Activated CD4-positive, alpha-beta T cell treated with anti-CD3 and anti-CD28 coated beads for 48 hours (primary cell): Measurements from ENCODE around the gene CCDC154.
"Not testable (repeated sequence)": the region's sequence is repeated elsewhere in the genome, so short reads cannot be mapped to it uniquely, and the experiment has no call there.

Experiments used
- DNase-seq: peaks from one replicate; pipeline ENCODE4 v3.0.0-alpha.2; 2020

Gene CCDC154

DNA sequence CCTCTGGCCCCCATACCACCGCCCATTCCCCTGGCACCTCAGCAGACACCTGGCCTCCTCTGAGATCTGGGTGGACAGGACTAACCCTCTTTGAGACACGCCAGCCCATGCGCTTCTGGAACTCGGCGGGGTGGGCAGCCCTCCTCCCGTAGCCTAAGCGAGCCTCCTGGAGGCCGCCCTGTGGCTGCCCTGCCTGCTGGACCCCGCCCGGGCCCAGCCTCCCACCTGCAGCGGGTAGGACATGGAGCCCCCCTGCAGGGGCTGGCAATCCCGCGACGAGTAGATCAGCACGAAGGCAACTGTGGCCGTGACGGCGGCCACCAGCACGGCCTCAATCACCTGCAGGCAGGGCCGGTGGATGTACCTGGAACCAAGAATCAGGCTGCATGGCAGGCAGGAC lies 8.2 kb upstream of the CCDC154 start:
- DNase-seq: no peak

GRCh38 chr16:1451702-1452392 lies 7.5 kb upstream of the CCDC154 start:
- DNase-seq: no peak

DNA sequence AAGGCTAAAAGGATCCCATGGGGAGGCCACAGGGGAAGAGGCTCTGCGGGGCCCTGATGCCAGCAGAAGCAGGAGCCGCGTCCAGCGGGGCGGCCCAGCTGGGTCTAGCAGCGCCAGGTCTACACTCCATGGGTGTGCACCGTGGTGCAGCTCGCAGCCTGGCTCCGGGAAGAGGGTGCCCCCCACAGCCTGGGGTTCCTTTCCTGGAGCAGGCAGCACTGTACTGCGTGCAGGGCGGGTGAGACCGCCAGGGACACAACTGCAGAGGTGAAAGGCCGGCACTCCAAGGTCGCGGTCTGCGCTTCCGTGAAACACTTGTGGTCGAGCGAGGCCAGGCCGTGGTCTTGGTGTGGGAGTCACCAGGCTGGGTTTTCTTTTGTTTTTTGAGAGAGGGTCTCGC lies 6.5 kb upstream of the CCDC154 start:
- no peak for DNase-seq

DNA sequence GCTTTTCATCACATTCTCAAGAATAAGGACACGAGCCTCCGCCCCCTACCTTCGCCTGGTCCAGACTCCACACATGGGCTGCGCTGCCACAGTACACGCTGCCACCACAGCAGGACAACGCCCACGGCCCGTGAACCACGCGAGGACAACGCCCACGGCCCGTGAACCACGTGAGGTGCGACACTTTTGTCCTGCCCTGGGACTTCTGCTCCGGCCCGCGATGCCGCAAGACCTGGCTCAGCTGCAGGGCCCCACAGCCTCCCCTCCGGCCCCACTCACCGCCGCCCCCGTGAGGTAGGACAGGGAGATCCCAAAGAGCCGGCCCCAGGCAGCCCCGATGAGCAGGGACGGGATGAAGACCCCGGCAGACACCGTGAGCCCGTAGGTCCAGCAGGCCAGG lies 5.9 kb upstream of the CCDC154 start:
- DNase-seq: no peak

DNA sequence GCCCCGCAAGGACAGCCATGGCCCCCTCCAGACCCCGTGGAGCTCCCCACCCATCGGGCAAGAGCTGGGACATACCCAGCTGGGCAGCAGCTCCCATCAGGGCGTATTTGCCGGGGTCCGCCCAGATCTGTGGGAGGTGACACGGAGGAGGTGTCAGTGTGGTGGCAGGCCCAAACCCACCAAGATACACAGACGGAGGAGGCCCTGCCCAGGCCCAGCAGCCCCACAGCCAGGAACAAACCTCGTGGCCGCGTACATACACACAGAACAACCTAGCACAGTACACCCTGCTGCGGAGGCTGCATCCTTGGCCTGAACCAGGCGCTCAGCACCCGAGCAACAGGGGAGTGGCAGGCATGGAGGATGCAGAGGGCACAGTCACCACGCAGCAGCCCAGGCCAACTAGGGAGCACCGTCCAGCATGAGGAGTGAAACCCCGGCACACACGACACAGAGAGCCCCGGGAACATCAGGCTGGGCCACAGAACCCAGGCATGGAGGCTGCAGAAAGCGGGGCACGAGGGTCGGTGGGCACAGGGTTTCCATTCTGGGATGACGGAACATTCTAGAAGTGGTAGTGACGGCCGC lies 4.9 kb upstream of the CCDC154 start:
- DNase-seq: no peak

DNA sequence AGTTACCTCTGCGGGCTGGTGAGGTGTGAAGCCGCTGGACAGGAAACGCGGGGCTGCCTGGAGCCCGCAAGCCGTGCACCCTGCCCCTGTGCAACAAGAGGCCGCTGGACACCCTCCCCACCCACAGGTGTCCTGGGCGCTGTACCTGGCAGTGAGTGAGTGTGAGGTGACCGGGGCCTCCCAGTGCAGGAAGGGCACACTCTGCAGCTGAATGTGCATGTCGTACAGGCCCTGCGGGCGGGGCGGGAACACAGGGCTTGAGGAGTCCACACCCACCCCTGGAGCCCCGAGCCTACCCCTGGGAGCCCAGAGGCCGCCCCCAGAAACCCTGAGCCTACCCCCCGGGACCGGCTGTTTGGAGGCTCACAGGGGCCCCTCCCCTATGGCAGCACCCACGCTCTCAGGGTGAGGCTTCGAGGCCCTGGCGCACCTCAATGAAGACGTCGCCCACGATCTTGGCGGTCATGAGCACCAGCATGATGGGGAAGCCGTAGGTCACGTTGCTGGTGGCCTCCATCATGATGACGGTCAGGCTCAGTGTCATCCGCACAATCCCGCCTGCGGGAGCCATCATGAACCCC lies 4.3 kb upstream of the CCDC154 start:
- DNase-seq: no peak

DNA sequence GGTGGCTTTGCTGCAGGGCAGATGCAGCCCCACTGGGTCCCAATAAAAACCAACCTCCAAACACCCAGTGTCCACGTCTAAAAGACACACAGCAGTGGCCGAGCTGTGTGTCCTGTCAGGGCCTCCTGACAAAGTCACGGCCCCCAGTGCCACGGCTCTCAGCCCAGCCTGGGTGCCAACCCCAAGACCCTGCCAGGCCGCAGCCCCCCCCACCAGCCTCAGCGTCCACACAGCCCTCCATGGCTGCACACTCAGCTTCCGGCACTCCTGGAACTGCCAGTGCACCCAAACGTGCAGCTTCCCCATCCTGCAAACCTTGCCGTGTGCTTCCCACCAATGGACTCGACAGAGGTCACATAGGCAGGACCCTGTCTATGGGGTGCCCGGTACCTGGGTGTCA lies 3.6 kb upstream of the CCDC154 start:
- DNase-seq: no peak

DNA sequence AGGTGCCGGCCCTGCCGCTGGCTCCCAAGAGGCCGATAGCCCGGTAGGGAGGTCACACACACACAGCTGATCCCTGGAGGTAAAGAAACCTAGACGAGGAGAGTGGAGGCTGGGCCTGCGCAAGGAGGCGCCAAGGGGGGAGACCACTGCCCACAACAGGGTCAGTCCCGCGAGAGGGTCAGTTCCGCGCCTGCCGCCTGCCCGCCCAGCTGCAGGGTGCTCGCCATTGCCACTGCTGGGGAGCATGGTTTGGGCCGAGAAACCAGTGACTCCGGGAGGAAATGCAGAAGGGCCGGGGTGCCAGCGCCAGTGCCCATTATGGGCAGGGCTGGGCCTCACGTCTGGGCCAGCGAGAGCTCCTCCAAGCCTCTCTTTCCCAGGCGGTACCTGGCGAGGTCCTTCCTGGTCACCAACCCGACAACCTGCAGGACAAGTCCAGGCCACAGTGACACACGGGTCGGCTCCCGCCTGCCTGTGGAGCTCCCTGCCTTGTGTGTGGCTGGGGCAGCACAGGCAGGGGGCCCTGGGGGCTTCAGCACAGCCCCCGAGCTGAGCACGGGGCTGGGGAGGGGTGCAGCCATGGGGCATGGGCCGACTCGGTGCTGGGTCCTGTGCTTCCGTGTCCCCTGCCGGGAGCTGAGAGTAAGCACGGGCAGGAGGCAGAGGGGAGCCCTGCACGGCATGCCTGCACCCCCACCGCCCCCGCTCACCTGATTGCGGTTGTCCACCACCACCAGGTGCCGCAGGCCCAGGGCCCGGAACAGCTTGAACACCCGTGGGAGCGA lies 2.1 kb upstream of the CCDC154 start:
- no peak for DNase-seq

GRCh38 chr16:1445518-1446203 lies 1.3 kb upstream of the CCDC154 start:
- no peak for DNase-seq

- DNase-seq: no peak
Measured at GRCh38 chr16:1444730-1445517, 568 bp upstream of the CCDC154 start.

- DNase-seq: no peak
Measured at GRCh38 chr16:1443403-1443973, 868 bp downstream of the CCDC154 start.

GRCh38 chr16:1442697-1443096 lies 1.7 kb downstream of the CCDC154 start:
- no peak for DNase-seq

DNA sequence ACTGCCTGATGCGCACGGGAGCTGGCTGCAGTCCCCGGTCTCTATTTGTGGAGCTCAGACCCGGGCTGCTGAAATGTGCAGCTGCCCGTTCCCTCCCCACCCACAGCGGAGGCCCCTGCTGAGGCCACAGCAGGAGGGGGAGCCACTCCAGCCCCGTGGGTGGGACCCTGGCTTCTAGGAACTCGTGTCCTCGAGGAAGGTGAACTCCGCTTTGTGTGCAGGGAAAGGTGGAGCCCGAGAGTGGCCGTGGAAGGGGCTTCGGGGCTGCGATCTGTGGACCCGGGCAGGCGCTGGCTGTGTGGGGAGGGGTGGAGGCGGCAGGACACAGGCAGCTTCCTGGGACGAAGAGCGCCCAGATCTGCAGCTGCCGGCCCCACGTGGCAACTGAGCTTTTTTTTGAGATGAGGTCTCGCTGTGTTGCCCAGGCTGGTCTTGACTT lies 2.9 kb downstream of the CCDC154 start:
- no peak for DNase-seq

DNA sequence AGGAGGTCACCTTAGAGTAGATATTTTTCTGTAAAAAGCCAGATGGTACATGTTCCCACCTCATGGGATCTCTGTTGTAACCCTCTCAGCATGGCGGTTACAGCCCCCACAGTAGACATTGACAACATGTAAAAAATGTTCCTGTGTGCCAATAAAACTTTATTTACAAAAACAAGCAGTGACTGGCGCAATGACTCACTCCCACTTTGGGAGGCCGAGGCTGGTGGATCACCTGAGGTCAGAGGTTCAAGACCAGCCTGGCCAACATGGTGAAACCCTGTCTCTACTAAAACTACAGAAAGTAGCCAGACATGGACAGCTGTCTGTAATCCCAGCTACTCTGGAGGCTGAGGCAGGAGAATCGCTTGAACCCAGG lies 4.7 kb downstream of the CCDC154 start:
- not testable (repeated sequence) for DNase-seq

DNA sequence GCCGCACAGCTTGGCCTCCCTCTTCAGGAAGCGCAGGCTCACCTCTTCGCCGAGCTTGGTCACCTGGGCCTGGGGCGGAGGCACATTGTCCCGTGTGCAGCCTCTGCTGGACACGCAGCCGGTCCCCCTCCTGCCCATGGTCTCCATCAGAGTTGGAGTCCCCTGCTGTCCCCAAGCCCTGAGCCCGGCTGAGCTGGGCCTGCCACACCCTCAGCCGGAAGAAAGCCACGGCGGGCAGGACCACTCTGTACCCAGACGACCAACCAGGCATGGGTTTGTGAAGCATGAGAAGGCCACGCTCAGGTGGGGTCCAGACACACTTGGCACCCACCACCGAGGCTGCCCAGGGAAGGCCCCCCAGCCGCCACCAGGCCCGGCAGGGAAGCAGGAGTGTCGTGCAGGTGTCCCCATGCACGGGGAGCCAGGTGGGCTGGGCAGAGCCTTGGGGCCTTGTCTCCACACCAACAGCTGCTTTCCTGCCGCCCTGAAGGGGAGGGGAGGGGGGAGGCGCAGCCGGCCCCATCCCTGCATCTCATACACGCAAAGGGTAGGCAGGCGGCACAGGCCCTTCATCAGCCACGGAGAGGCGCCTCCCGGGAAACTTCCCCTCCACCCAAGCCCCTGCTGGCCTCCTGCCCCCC lies 5.2 kb downstream of the CCDC154 start:
- DNase-seq: no peak

DNA sequence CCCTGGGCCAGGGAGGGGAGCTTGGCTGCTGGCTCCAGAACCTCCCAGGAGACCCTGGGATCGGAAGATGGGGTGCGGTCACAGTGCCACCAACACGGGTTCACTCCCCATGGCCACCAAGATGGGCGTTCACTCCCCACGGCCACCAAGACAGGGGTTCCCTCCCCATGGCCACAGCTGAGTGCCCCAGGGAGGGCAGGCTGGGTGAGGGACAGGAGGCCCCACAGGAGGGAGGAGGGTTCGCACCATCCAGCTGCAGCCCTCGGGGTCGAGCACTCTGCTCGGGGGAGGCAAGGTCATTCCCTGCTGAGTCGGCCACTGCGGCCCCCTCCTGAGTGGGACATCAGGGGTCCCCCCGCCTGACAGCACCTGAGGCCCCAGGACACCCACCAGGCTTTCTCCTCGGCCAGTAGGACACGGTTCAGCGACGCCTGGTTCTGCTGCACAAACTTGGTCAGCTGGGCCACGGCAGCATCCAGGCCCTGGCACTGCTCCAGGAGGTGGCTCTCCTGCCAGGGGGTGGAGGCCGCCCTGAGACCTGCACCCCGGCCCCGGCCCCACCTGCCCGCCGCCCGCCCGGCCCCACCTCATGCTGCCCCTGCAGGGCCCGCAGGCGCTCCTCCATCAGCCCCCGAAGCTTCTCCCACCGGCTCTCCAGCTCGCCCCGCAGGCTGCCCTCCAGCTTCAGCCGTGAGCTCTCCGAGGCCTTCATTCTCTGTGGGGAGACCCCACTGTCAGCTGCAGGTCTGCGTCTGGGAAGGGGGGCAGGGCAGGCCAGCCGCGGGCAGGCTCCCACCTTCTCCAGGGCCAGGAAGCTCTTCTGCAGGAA lies 5.9 kb downstream of the CCDC154 start:
- no peak for DNase-seq

DNA sequence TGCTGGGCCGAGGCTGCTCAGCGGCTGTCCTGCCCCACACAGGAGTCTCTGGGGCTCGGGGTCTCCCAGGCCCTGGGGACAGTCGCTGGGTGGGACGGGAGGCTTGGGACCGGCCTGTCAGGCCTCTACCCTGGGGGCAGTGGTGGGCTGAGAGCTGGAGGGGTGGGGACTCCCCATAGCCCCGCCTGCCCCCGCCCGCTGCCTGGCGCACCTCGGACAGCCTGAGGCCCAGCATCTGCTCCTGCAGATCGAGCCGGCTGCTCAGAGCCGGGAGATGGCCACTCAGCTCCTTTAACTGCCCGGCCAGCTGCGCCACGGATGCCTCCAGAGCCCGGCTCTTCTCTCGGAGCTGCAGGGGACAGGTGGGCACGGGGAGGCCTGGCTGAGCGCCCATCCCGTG lies 6.8 kb downstream of the CCDC154 start:
- DNase-seq: no peak

DNA sequence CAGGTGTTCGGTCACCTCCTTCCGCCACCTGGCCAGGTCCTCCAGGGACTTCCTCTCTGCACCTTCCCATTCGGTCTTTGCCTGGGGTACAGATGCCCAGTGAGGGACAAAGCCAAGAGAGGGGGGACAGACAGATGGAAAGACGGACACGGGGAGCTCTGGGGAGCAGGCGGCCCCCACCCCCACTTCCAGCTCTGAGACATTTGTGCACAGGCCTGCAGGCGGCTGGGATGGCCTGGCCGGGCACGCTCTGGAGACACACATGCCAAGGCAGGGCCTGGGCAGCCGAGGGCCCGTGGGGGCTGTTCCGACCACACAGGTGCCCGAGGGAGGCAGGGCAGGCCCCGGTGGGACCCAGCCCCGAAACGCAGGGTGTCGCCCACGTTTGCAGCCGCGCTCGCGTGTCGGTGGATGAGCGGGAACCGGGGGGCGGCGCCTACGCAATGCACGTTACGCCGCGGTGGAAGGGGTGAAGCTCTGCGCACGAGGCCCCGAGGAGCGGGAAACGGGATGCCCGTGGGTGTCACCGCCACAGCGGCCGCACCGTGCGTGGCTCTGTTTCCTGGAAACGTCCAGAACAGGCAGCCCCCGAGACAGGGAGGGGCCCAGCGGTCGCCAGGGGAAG lies 7.5 kb downstream of the CCDC154 start:
- no peak for DNase-seq

- no peak for DNase-seq
Measured at GRCh38 chr16:1435921-1436697, 8.2 kb downstream of the CCDC154 start.
